ENCODE data around the gene RNF182.
"Not testable (repeated sequence)": the region's sequence is repeated elsewhere in the genome, so short reads cannot be mapped to it uniquely, and the experiment has no call there.

RNF182 gene

DNA sequence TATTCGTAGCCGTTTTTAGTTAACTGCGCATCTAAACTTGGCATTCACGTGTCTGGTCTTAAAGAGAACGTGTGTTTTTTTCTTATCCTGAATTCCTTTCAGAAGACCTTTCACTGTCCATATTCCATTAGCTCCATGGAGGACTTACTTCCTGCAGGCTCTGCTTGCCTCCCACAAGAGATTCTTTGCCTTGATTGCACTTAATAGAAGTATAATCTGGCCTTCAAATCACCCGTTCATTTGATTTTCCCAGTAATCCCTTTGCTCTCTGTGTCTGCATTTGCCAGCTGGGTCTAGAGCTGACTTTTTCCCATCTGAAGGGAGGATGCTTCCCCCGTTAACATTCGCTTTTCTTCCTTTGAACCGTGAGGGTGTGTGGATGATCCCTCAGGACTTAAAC, 79.5 kb downstream of the RNF182 start:
- no peak for DNase-seq

DNA sequence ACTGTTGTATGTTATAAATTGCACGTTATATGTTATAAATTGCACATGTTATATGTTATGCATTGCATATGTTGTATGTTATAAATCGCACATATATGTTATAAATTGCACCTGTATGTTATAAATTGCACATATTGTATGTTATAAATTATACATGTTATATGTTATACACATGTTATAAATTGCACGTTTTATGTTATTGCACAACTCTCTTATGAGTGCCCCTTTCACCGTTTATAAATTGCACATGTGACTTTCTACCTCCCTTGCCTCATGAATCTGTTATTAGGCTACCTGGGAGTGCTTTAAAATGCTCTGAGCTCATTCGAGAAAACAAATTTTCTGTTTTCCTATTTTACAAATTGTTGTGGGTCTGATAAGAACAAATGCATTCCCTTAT, 84.1 kb downstream of the RNF182 start:
- DNase-seq = no peak

GRCh38 chr6:14009431-14009830, 84.7 kb downstream of the RNF182 start:
- no peak for DNase-seq

GRCh38 chr6:14010275-14010674, 85.5 kb downstream of the RNF182 start:
- no peak for DNase-seq

GRCh38 chr6:14012313-14013030, 87.7 kb downstream of the RNF182 start:
- DNase-seq = no peak

- DNase-seq = no peak
Observed at GRCh38 chr6:14015964-14016363, 91.2 kb downstream of the RNF182 start.

DNA sequence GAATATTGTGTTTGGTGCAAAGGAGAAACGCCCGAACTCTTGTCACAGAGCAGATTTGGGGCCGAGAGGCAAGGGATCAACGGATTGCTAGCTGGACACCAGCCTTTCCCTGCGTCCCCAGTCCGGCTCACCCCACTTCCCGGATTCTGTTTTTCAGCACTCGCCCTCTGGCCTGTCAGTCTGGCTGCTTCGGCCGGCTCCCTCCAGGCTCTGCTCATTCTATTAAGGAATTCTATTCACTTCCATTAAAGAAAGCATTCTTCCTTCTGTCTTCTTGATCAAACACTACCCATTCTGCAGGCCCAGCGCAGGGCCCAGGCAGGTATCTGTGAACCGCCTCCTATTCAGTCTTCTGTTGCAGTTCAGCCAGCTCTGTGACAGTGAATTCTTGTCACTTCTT, 91.7 kb downstream of the RNF182 start:
- no peak for DNase-seq

- DNase-seq = no peak
Observed at GRCh38 chr6:14016935-14017625, 92.3 kb downstream of the RNF182 start.

- DNase-seq = no peak
Observed at GRCh38 chr6:14017626-14018475, 93.1 kb downstream of the RNF182 start.

- DNase-seq = not testable (repeated sequence)
Observed at GRCh38 chr6:14018559-14018958, 93.8 kb downstream of the RNF182 start.

GRCh38 chr6:14020551-14020950, 95.8 kb downstream of the RNF182 start:
- DNase-seq = no peak

DNA sequence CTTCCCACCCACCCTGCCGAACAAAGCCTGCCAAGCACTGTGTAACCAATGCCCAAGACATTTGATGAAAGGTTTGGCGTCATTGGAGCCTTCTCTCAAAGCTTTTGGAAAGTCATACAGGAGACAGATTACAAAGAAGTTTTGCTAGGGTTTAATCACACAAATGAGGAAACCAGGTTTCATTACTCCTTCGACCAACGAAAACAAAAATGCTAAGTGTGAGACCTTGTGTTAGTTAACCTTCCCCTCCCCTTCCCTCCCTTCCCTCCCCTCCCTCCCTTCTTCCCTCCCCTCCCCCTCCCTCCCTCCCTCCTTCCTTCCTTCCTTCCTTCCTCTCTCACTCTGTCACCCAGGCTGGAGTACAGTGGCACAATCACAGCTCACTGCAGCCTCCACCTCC, 96.7 kb downstream of the RNF182 start:
- no peak for DNase-seq

DNA sequence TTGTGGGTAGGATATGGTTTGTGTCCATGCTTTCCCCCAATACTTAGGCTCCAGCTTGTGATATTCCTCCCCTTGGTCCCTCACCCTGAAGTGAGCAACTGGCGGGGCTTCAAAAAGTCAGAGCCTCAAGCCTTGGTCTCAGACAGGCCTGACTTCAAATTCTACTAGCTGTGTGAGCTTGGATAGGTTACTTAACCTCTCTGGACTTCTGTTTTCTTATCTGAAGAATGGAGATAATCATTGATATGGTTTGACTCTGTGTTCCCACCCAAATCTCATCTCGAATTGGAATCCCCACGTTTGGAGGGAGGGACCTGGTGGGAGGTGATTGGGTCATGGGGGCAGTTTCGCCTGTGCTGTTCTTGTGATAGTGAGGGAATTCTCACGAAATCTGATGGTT, 97.9 kb downstream of the RNF182 start:
- no peak for DNase-seq

GRCh38 chr6:14023855-14024254, 99.1 kb downstream of the RNF182 start:
- DNase-seq = no peak

DNA sequence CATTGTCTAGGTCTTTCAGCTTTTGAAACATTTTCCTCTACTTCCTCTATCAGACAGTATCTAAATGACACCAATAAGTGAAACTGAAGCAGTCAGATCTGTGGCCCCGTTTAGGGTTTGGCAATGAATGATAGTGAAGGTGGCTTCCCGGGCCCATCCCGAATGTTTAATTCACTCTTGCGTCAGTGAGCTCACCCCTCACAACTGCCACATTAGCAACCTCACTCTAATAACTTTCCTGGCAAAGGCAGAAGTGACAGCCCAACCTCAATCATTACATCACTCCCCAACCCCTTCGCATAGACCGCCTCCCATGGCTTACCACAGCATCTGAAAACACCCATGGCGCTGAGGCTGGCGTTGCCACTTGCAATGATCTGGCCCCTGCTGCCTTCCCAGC, 100.4 kb downstream of the RNF182 start:
- DNase-seq = no peak

DNA sequence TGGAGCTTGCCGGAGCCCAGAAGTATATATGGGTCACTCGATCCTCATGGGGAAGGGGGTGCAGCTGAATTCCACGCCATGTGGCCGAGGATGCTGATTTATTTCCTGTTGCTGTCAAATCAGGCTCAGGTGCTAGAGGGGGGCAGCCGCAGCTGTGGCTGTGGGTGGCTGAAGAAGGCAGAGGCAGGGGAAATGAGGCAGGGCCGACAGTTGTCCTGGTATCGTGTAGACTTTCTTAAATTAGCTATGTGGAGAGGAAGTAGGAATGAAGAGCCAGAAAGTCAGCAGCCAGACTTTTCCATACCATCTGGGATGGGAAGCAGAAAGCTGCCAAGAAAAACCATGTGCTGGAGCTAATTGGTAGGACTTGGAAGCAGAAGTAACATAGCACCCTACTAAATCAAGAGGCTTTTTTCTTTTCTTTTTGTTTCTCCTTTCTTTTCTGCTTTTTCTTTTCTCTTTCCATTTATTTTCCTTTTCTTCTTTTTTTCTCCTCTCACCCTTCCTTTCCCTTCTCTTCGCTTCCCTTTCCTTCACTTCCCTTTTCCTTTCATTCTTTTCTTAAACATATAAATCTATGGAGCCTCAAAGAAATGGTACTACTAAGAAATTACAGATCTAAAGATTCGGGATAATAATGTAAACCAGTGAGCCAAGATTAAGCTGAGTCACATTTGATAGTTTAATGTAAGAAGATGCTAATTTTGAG, 102.2 kb downstream of the RNF182 start:
- DNase-seq = no peak

DNA sequence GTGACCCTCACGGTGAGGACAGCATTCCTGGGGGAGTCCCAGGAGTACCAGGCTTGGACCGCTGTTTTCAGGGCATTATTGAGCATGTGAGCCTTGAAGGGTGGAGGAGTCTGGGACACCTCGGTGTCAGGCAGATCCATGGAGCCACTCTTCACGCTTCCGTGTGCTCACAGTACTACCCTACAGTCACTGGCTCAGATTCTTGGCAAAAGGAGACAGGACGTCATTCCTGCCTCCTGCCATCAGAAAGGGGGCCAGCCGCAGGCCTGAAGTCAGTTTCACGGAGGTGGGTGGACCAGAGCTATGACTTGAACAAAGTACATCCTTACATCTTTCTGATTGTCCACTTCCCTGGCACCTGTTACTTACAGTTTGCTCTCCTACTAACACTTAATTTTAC, 103.9 kb downstream of the RNF182 start:
- no peak for DNase-seq

GRCh38 chr6:14029605-14030004, 104.9 kb downstream of the RNF182 start:
- no peak for DNase-seq

All from NCI-H526 treated with DMSO at 0.1 percent for 48 hours (cell line).